Aortic smooth muscle cell (primary cell): ENCODE results near the gene RTKN. TPM values are rescaled to one million over a fixed set of nuclear protein-coding genes. Genes with fewer than 3 reads are reported as not detected.

ENCODE experiments used
- total RNA-seq: library from RNA; depleted of rRNA; stranded (reverse); fragments of >200 nt; gene quantifications from 2 replicates; pipeline ENCODE4 v1.2.3, GENCODE V29; 2014

RTKN gene, protein sequence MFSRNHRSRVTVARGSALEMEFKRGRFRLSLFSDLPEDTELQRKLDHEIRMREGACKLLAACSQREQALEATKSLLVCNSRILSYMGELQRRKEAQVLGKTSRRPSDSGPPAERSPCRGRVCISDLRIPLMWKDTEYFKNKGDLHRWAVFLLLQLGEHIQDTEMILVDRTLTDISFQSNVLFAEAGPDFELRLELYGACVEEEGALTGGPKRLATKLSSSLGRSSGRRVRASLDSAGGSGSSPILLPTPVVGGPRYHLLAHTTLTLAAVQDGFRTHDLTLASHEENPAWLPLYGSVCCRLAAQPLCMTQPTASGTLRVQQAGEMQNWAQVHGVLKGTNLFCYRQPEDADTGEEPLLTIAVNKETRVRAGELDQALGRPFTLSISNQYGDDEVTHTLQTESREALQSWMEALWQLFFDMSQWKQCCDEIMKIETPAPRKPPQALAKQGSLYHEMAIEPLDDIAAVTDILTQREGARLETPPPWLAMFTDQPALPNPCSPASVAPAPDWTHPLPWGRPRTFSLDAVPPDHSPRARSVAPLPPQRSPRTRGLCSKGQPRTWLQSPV
- 14.3 and 15.8 TPM in 2 replicates for total RNA-seq

DNA sequence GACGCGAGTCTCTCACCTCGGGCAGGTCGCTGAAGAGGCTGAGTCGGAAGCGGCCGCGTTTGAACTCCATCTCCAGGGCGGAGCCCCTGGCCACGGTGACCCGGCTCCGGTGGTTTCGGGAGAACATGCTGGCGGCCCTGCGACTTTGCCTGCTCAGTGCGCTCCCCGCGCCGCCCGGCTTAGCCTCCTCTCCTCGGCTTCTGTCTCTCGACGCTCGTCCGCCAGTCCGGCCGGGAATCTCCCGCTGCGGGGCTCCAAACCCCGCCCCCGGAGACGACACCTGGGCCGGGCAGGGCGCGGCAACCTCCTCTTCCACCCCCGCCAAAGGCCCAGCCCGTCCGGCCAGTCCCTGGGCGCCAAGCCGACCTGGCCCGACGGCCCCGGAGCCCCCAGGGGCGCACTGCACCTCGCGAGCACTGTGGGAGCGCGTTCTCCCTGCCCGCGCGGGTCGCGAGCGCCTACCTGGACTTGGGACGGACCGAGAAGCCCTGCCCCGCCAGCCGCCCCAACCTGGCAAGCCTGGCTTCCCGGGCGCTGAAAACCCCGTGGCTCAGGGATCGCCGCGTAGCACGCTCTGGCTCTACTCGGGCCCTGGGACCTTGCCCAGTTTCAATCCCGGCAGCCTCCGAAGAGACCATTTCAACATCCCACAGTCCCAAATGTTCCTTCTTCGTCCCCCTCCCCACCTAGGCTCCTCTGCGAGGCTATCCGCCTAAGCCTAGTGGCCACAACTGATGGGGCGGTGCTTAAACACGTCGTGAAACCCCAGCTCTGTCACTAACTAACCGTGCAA, at the start of gene RTKN:
Gene RTKN (minus strand): TSS at position 248 of the 793 bp plus-strand sequence. CDS start 121 bp downstream, at position 127.

DNA sequence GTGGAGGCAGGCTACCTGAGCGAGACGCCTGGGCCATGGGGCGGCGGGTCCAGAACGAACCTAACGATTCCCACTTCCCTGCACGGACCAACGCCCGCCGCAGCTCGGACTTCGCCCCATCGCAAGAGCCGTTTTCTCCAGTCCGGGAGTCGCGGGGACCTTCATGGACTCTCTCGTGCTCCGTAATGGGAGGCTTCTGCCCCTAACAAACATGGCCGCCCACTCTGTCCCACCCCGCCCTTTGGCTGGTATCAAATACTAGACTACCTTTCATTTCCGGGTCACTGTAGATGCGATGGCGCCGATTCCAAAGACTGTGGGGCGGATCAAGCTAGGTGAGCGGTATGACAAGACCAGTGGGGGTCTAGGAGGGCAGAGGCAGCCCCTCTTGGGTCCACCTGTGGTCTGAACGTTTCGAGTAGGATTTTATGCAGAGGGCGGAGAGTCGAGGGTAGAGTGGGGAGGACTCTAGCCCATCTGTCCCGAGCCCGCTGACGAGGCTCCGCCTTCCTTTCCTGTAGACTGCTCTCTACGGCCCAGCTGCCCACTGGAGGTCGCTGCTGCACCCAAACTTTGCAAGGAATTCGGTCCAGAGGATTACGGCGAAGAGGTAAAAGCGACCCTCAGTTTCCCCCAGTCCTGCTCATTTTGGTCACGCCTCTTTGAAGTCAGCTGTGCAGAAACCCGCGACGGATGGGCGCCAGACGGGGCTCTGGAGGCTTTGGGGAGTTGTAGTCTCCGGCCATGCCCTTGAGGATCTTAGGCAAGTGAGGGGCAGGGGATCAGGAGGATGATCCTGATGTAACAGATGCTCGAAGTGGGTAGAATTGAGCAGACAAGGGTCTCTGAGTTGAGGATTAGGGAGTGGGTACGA, 41.3 kb upstream of the RTKN start, which contains the start of the genes CCDC142 and TTC31:
Gene CCDC142 (minus strand): TSS at position 198 of the 874 bp plus-strand sequence. CDS start 161 bp downstream, at position 37.
Gene TTC31 (plus strand): TSS at position 281 of the 874 bp plus-strand sequence. CDS start 15 bp downstream, at position 296.

GRCh38 chr2:74472086-74472944, 30.6 kb upstream of the RTKN start, which contains the start of gene MRPL53:
Gene MRPL53 (minus strand): TSS chr2:74472680. CDS start chr2:74472660, 20 bp downstream.

GRCh38 chr2:74458132-74458937, 16.6 kb upstream of the RTKN start, which contains the start of gene WBP1:
Gene WBP1 (plus strand): TSS chr2:74458438. CDS start chr2:74458603, 165 bp downstream.

DNA sequence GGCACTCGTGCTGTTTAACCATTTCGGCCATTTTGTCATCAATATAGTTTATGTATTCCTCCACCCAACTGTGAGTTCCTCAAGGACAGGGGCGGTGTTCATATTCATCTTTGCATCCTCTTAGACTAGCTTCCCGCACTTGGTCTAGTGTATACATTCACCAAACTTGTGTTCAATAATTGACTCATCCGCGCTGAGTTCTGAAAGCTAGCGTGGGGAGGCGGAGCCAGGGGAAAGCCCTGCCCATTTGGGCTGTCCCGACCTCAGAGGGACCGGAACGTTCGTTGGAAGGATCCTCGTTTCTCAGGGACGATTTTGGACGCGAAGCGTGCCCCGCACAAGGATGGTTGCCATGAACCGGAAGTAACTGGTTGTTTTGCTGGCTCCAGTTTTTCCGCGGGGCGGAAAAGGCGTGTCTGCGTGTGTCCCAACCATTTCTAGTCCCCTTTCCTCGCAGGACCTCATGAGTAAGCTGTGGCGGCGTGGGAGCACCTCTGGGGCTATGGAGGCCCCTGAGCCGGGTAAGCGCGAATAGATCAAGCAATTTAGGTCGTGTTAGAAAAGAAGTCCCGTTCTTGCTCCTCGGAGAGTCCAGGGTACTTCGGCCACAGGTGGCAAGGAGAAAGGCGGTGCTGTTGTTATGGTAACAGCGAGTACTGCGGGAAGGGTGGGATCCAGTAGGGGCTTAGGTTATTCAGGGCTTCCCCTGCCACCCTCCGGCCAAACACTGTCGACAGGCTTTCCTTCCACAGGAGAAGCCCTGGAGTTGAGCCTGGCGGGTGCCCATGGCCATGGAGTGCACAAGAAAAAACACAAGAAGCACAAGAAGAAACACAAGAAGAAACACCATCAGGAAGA, 13.1 kb upstream of the RTKN start, which contains the start of gene INO80B:
Gene INO80B (plus strand): TSS at position 434 of the 858 bp plus-strand sequence. CDS start 30 bp downstream, at position 464.

DNA sequence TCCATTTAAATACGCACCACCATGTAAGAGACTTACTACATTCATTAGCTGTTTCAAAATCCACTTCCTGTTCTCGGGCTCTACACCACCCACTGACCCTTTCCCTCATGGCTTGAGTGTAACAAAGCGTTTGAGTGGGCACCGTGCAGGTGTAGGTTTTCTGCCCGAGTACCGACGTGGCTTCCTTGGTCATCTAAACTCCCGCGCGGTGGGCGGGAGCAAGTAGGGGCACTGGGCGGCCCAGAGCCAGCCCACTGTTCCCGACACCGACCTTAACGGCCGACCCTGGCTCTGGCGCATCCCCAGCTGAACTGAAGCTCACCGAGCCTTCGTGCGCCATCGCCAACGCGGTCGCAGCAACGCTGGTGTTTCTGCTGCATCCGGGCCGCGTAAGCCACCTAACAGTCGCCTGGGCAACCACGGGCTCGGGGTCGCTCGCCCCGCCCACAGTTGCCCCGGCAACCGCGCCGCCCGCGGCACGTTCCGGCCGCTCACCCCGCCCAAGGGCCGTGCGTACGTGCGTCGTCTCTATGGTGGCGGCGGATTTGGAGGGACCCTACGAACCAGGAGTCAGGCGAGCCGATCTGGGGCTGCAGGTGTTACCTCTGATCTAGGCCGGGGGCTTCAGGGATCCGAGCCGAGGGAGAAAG, 20.4 kb downstream of the RTKN start, which contains the start of the genes C2orf81 and WDR54:
Gene C2orf81 (minus strand): TSS at position 399 of the 650 bp plus-strand sequence. CDS start 59 bp downstream, at position 340.
Gene WDR54 (plus strand): TSS at position 510 of the 650 bp plus-strand sequence. CDS start 424 bp downstream, outside the sequence.

GRCh38 chr2:74379851-74380789, 61.6 kb downstream of the RTKN start, which contains the start of gene DCTN1:
Gene DCTN1 (minus strand): TSS chr2:74380311. CDS start chr2:74380037, 274 bp downstream.

Other genes starting within 250 kb of the RTKN start
- gene MTHFD2, start 243.3 kb downstream of the RTKN start, total RNA-seq = 109 and 119 TPM in 2 replicates
- gene SLC4A5, start 98.5 kb downstream of the RTKN start, total RNA-seq = under 0.01 and 0.31 TPM in 2 replicates
- gene DCTN1, start 61.6 kb downstream of the RTKN start, total RNA-seq = 185 TPM in 2 replicates
- 0.87 and 1.1 TPM in 2 replicates for gene C2orf81, start 20.3 kb downstream of the RTKN start, total RNA-seq
- 24.7 and 32.9 TPM in 2 replicates for gene WDR54, start 20.2 kb downstream of the RTKN start, total RNA-seq
- 14.3 and 15.0 TPM in 2 replicates for gene INO80B, start 13.2 kb upstream of the RTKN start, total RNA-seq
- 45.6 and 57.9 TPM in 2 replicates for gene WBP1, start 16.5 kb upstream of the RTKN start, total RNA-seq
- gene MOGS, start 23.4 kb upstream of the RTKN start, total RNA-seq = 44.3 and 53.5 TPM in 2 replicates
- 31.5 and 42.1 TPM in 2 replicates for gene MRPL53, start 30.7 kb upstream of the RTKN start, total RNA-seq
- gene CCDC142, start 41.1 kb upstream of the RTKN start, total RNA-seq = 15.9 and 24.3 TPM in 2 replicates
- gene TTC31, start 41.1 kb upstream of the RTKN start, total RNA-seq = 9.4 and 11.5 TPM in 2 replicates
- 1.6 and 2.2 TPM in 2 replicates for gene LBX2, start 57.7 kb upstream of the RTKN start, total RNA-seq
- gene PCGF1, start 65.8 kb upstream of the RTKN start, total RNA-seq = 27.6 and 31.1 TPM in 2 replicates
- gene TLX2, start 72.5 kb upstream of the RTKN start, total RNA-seq = 0.06 TPM in 1 of 2 replicates, not detected in the other
- gene DQX1, start 84.3 kb upstream of the RTKN start, total RNA-seq = 0.12 TPM in 1 of 2 replicates, not detected in the other
- gene AUP1, start 87.8 kb upstream of the RTKN start, total RNA-seq = 68.1 and 85.1 TPM in 2 replicates
- gene HTRA2, start 88.0 kb upstream of the RTKN start, total RNA-seq = 38.1 and 51.3 TPM in 2 replicates
- 66.2 and 155 TPM in 2 replicates for gene LOXL3, start 112.0 kb upstream of the RTKN start, total RNA-seq
- gene DOK1, start 112.8 kb upstream of the RTKN start, total RNA-seq = 43.4 and 115 TPM in 2 replicates
- 0.06 and 0.26 TPM in 2 replicates for gene M1AP, start 206.4 kb upstream of the RTKN start, total RNA-seq
- 6.5 and 7.5 TPM in 2 replicates for gene SEMA4F, start 212.3 kb upstream of the RTKN start, total RNA-seq